ENCODE results near the gene SLC25A1. TPM values are rescaled to one million over a fixed set of nuclear protein-coding genes. Genes with fewer than 3 reads are reported as not detected.

Gene SLC25A1
- polyA plus RNA-seq, 1 experiment = 36.9 TPM

- Histone ChIP-seq H3K4me3 (ENCODE audit: low read depth, low read length) (no peak overlapping the region), H3K27me3 (ENCODE audit: control insufficient read depth, insufficient read depth, low read length) (no peaks in the 10 kb centered on the region), H3K36me3 (ENCODE audit: control insufficient read depth, insufficient read depth, low read length) (no peaks in the 10 kb centered on the region; the same call in 1 of the 2 replicates)
- no peak for DNase-seq (ENCODE audit: low read depth)
- no peak for TF ChIP-seq CTCF (IDR thresholded peaks at IDR 0.05; ENCODE audit: insufficient read depth, low read depth, low read length)
- ChIA-PET POLR2A (no interaction called here), CTCF (interaction anchor here (1.4 kb wide), 1 partner anchor 9 kb away, joined by 3 read pairs; no protein-coding TSS in a partner anchor)
These were observed 23.6 kb upstream of the SLC25A1 start for GRCh38 chr22:19201869-19202798.

- H3K36me3 ChIP-seq (ENCODE audit: control insufficient read depth, insufficient read depth, low read length) = no peaks in the 10 kb centered on the region; the same call in 1 of the 2 replicates
- H3K4me3 ChIP-seq (ENCODE audit: low read depth, low read length) = no peak overlapping the region
- ChIA-PET CTCF (interaction anchor here (1.4 kb wide), 1 partner anchor 8 kb away, joined by 3 read pairs; no protein-coding TSS in a partner anchor), POLR2A (no interaction called here)
- no peak for TF ChIP-seq CTCF (IDR thresholded peaks at IDR 0.05; ENCODE audit: insufficient read depth, low read depth, low read length)
- no peaks in the 10 kb centered on the region for H3K27me3 ChIP-seq (ENCODE audit: control insufficient read depth, insufficient read depth, low read length)
- no peak for DNase-seq (ENCODE audit: low read depth)
These were observed 22.8 kb upstream of the SLC25A1 start for GRCh38 chr22:19201130-19201868.

- Histone ChIP-seq H3K27me3 (ENCODE audit: control insufficient read depth, insufficient read depth, low read length) (no peaks in the 10 kb centered on the region), H3K36me3 (ENCODE audit: control insufficient read depth, insufficient read depth, low read length) (peaks cover 3% of the 10 kb centered on the region), H3K4me3 (ENCODE audit: low read depth, low read length) (no peak overlapping the region)
- ChIA-PET CTCF (interaction anchor here (0.7 to 3.0 kb wide), 3 partner anchors 9 to 431 kb away, joined by 3 to 12 read pairs (median 4); partner anchors contain the start of gene SLC25A1), POLR2A (no interaction called here)
- DNase-seq (ENCODE audit: low read depth) = no peak
- no peak for TF ChIP-seq CTCF (IDR thresholded peaks at IDR 0.05; ENCODE audit: insufficient read depth, low read depth, low read length)
These were observed 20.9 kb upstream of the SLC25A1 start for GRCh38 chr22:19199479-19199878.

DNA sequence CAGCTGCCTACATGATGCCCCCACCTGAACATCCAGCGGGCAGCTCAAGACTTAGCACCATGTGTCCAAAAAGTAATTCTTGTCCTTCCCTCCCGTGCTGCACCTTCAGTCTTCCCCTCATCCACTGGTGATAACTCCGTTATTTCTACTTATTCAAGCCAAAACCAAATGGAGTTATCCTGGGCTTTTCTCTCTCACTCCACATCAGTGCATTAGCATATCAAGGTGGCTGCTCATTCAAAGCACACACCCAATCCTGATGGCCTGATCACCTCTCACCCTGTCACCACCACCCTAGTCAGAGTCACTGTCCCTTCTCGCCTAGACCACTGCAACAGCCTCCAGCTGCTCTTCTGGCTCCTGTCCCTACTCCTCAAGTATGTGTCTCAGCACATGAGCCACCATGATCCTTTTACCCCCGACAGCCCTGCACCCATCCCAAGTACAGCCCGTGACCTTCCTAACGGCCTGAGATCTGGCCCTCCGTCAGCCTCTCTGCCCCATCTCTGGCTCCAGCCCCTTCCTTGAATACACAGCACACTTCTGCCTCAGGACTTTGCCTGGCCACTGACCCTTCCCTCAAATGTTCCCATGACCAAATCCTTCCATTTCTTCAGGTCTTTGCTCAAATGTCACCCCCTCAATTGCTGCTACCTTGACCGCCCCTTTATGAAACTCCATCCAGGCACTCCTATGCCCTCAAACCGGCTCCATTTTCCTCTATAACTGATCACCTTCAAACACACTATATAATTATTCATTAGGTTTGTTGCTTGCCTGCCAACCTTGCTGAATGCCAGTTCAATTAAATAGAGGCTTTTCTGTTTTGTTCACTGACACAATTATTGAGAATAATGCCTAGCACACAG lies 19.7 kb upstream of the SLC25A1 start:
- DNase-seq (ENCODE audit: low read depth) = no peak
- Histone ChIP-seq H3K4me3 (ENCODE audit: low read depth, low read length) (no peak overlapping the region), H3K27me3 (ENCODE audit: control insufficient read depth, insufficient read depth, low read length) (no peaks in the 10 kb centered on the region), H3K36me3 (ENCODE audit: control insufficient read depth, insufficient read depth, low read length) (peaks cover 3% of the 10 kb centered on the region)
- TF ChIP-seq CTCF (IDR thresholded peaks at IDR 0.05; ENCODE audit: insufficient read depth, low read depth, low read length) = no peak
- ChIA-PET CTCF (interaction anchor here (1.0 to 3.0 kb wide), 2 partner anchors 11 to 19 kb away, joined by 3 to 12 read pairs; partner anchors contain the start of gene SLC25A1), POLR2A (no interaction called here)

Measured in BJ (cell line).